H1 (cell line): ENCODE results near the gene TBC1D26.

Source experiments
- BACH1 ChIP-seq: IDR thresholded peaks from 2 replicates; pipeline ENCODE4 v1.6.1; 2012; ENCODE audit warnings: low read length, improper control_type of control experiment
- CTCF ChIP-seq, 3 experiments: IDR thresholded peaks; 1 replicate in 2 of 3; 2 replicates in 1 of 3; pipeline versions ENCODE4 v1.5.1 to v1.6.1; 2011; ENCODE audit warnings: low read length in 3 of 3, mild to moderate bottlenecking in 3 of 3, inconsistent platforms in 2 of 3, low read depth in 1 of 3, moderate library complexity in 1 of 3; ENCODE audit not compliant: insufficient read depth in 1 of 3; ENCODE audit errors: control extremely low read depth in 1 of 3
- POLR2A ChIP-seq, 2 experiments: IDR thresholded peaks; 1 replicate in 1 of 2; 2 replicates in 1 of 2; pipeline ENCODE4 v1.6.1; 2011; ENCODE audit warnings: low read depth in 2 of 2, low read length in 2 of 2, mild to moderate bottlenecking in 2 of 2; ENCODE audit errors: control extremely low read depth in 1 of 2
- POLR2AphosphoS5 ChIP-seq: IDR thresholded peaks from 2 replicates; pipeline ENCODE4 v1.6.1; 2011; ENCODE audit warnings: low read depth, low read length
- RFX5 ChIP-seq: IDR thresholded peaks from 2 replicates; pipeline ENCODE4 v1.6.1; 2011; ENCODE audit warnings: low read depth, low read length, improper control_type of control experiment, borderline replicate concordance

DNA sequence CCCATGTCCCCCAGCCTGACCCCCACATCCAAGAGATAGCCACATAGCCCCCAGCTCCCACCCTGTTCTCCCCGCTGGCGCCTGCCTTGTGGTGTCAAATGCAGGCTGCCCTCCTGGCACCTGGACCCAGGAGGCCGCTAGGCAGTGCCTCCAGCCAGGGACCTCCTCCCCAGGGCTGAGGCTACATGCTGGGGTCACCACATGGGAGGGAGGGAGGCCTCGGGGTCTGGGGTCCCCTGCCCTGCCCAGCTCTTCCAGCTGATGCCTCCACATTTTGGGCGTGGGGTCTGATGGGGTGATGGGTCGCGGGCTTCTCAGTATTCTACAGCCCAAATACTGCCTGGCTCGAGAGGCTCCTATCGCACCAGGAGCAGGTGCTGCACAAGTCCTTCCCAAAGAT lies 9.5 kb downstream of the TBC1D26 start:
- no peak for TF ChIP-seq POLR2AphosphoS5
- TF ChIP-seq CTCF (IDR thresholded peaks at IDR 0.05; ENCODE audit: control extremely low read depth in 1 of 3, insufficient read depth in 1 of 3, low read depth in 1 of 3, low read length in 3 of 3): no peak
- TF ChIP-seq RFX5: no peak
- TF ChIP-seq BACH1: no peak
- no peak for TF ChIP-seq POLR2A (IDR thresholded peaks at IDR 0.05; ENCODE audit: control extremely low read depth in 1 of 2, low read depth in 2 of 2, low read length in 2 of 2)
